Hippocampal formation (tissue), 2 donors: ENCODE data around the gene GMDS.

ENCODE experiments used
- DNase-seq, 2 donors: peaks; one replicate each; lab custom pipeline; 2025; lab: John Stamatoyannopoulos, UW

Gene GMDS

GRCh38 chr6:1987640-1988039 lies 257.8 kb downstream of the GMDS start:
- no peak for DNase-seq

- no peak for DNase-seq
These were observed 258.8 kb downstream of the GMDS start for GRCh38 chr6:1986454-1987243.

GRCh38 chr6:1984346-1984994 lies 260.9 kb downstream of the GMDS start:
- DNase-seq = no peak

GRCh38 chr6:1983850-1984249 lies 261.6 kb downstream of the GMDS start:
- DNase-seq = no peak

GRCh38 chr6:1972962-1973361 lies 272.4 kb downstream of the GMDS start:
- DNase-seq = no peak

GRCh38 chr6:1971612-1972011 lies 273.8 kb downstream of the GMDS start:
- no peak for DNase-seq

- no peak for DNase-seq
These were observed 275.2 kb downstream of the GMDS start for GRCh38 chr6:1970151-1970561.

GRCh38 chr6:1966713-1967112 lies 278.7 kb downstream of the GMDS start:
- DNase-seq = no peak

- DNase-seq = no peak
These were observed 279.7 kb downstream of the GMDS start for GRCh38 chr6:1965596-1966224.

GRCh38 chr6:1963596-1963995 lies 281.8 kb downstream of the GMDS start:
- no peak for DNase-seq

GRCh38 chr6:1962201-1962600 lies 283.2 kb downstream of the GMDS start:
- DNase-seq = no peak

- DNase-seq = no peak
These were observed 284.8 kb downstream of the GMDS start for GRCh38 chr6:1960486-1961142.

- no peak for DNase-seq
These were observed 287.1 kb downstream of the GMDS start for GRCh38 chr6:1958257-1958656.

- DNase-seq = no peak
These were observed 287.7 kb downstream of the GMDS start for GRCh38 chr6:1957746-1958145.

- DNase-seq = no peak
These were observed 292.6 kb downstream of the GMDS start for GRCh38 chr6:1952740-1953360.

GRCh38 chr6:1950631-1951030 lies 294.8 kb downstream of the GMDS start:
- DNase-seq = no peak

- no peak for DNase-seq
These were observed 295.9 kb downstream of the GMDS start for GRCh38 chr6:1949538-1949937.

GRCh38 chr6:1947922-1948321 lies 297.5 kb downstream of the GMDS start:
- no peak for DNase-seq

- no peak for DNase-seq
These were observed 298.8 kb downstream of the GMDS start for GRCh38 chr6:1946583-1946982.

GRCh38 chr6:1945235-1945832 lies 300.1 kb downstream of the GMDS start:
- DNase-seq = no peak

GRCh38 chr6:1942834-1943233 lies 302.6 kb downstream of the GMDS start:
- no peak for DNase-seq

GRCh38 chr6:1941534-1941933 lies 303.9 kb downstream of the GMDS start:
- DNase-seq = no peak
